OCI-LY7 (cell line): ENCODE measurements around the gene NCKAP5. TPM values are rescaled to one million over a fixed set of nuclear protein-coding genes. Genes with fewer than 3 reads are reported as not detected.

ENCODE experiments used
- BruUV-seq: library from RNA; stranded (reverse); fragments of 400-500 nt; replicated peaks from 2 replicates; lab custom pipeline; 2021; lab: Mats Ljungman, UMichigan
- CTCF ChIA-PET: fragments of 300-600 bp; sonication (Branson Sonifier 250); formaldehyde crosslinking; loops from one replicate; lab custom pipeline; 2022; ENCODE audit warnings: antibody characterized with exemption; ENCODE audit not compliant: unreplicated experiment; lab: Charles Lee
- POLR2A ChIA-PET: fragments of 300-600 bp; sonication (Branson Sonifier 250); formaldehyde crosslinking; loops from one replicate; lab custom pipeline; 2022; ENCODE audit warnings: antibody characterized with exemption; lab: Charles Lee
- DNase-seq: peaks from one replicate; pipeline ENCODE4 v3.0.0-alpha.2; 2015; ENCODE audit warnings: low spot score
- H2AFZ ChIP-seq: fragments of 200-600 bp; sonication (generic), shearing (Covaris generic); 2 replicates; pipeline ENCODE4 v1.6.1; 2014; ENCODE audit warnings: mild to moderate bottlenecking, antibody characterized with exemption, low read length, moderate library complexity
- H3K27ac ChIP-seq: fragments of 200-600 bp; sonication (generic); 2 replicates; pipeline ENCODE4 v1.5.1; 2014; ENCODE audit warnings: mixed run types, low read depth, mild to moderate bottlenecking, moderate library complexity, low read length, inconsistent platforms; ENCODE audit not compliant: poor library complexity, severe bottlenecking
- H3K36me3 ChIP-seq: fragments of 200-600 bp; sonication (generic); 2 replicates; pipeline ENCODE4 v1.6.1; 2014; ENCODE audit warnings: mild to moderate bottlenecking, antibody characterized with exemption, low read length, moderate library complexity, mixed read lengths; ENCODE audit not compliant: insufficient read depth
- H3K4me1 ChIP-seq: fragments of 200-600 bp; sonication (generic); 2 replicates; pipeline ENCODE4 v1.5.1; 2014; ENCODE audit warnings: mild to moderate bottlenecking, low read length; ENCODE audit not compliant: insufficient read depth, poor library complexity, severe bottlenecking
- H3K4me2 ChIP-seq: fragments of 200-600 bp; sonication (generic); 2 replicates; pipeline ENCODE4 v1.6.1; 2014; ENCODE audit warnings: mild to moderate bottlenecking, low read length
- H3K4me3 ChIP-seq: fragments of 200-600 bp; sonication (generic); 2 replicates; pipeline ENCODE4 v1.5.1; 2014; ENCODE audit warnings: mild to moderate bottlenecking, low read depth, low read length; ENCODE audit not compliant: poor library complexity, severe bottlenecking
- H3K79me2 ChIP-seq: fragments of 200-600 bp; sonication (generic); 2 replicates; pipeline ENCODE4 v1.6.1; 2016; ENCODE audit warnings: low read depth, mild to moderate bottlenecking, low read length, moderate library complexity, mixed read lengths; ENCODE audit not compliant: insufficient read depth
- H3K9me2 ChIP-seq: fragments of 200-600 bp; sonication (generic); 2 replicates; pipeline ENCODE4 v1.6.1; 2016; ENCODE audit warnings: mild to moderate bottlenecking, low read length, mixed read lengths; ENCODE audit not compliant: insufficient read depth
- H3K9me3 ChIP-seq: fragments of 200-600 bp; sonication (generic); 2 replicates; pipeline ENCODE4 v1.6.1; 2014; ENCODE audit warnings: mild to moderate bottlenecking, mixed run types, low read length, mixed read lengths
- H4K20me1 ChIP-seq: fragments of 200-600 bp; sonication (generic); 2 replicates; pipeline ENCODE4 v1.6.1; 2014; ENCODE audit warnings: mild to moderate bottlenecking, antibody characterized with exemption, low read length, moderate library complexity, mixed read lengths; ENCODE audit not compliant: insufficient read depth
- EZH2phosphoT487 ChIP-seq: fragments of 200-600 bp; sonication (generic); IDR thresholded peaks from 2 replicates; pipeline ENCODE4 v1.6.1; 2018; ENCODE audit warnings: low read depth, borderline replicate concordance, mild to moderate bottlenecking, mixed run types, antibody characterized with exemption, low read length, moderate library complexity, mixed read lengths
- intact Hi-C: fragments of 100-400 bp; cut with micrococcal nuclease; formaldehyde crosslinking; loops from one replicate; pipeline ENCODE4 v1.10.0; 2022; ENCODE audit not compliant: unreplicated experiment
- total RNA-seq, 2 experiments: library from RNA; depleted of rRNA in 1 of 2; stranded (reverse); fragments of >200 nt in 1 of 2; shearing (Covaris generic) in 1 of 2; gene quantifications; 2 replicates each; pipeline ENCODE4 v1.2.3, GENCODE V29; 2014 to 2022
- TF ChIP-seq, protein P1 (sequence below): fragments of 200-600 bp; sonication (generic); conservative IDR thresholded peaks from 2 replicates; pipeline ENCODE4 v1.5.1; 2014; ENCODE audit warnings: mild to moderate bottlenecking, antibody characterized with exemption, low read length, moderate library complexity, mixed read lengths

Gene NCKAP5
- total RNA-seq, 2 experiments from 2014 or later, result not detected

DNA sequence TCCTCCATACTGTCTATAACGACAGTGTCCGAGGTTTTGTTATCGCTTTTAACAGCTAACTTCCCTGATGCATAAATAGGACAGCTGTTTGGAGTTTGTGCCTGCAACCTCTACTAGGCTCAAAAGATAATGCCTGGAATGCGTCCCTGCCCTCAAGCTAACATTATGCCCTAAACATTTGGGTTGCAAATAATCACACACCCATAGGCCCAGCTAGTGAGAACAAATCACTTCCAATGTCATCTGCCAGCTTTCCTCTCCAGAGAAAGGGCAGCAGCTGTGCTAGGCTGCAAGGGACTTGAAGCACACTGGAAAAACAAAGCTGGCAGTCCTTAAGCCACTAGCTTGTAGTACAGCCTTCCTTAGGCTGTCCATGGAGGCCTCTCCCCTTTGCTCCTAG is 696.4 kb downstream of the NCKAP5 start:
- intact Hi-C loops, result no loop called here
- Histone ChIP-seq H2AFZ (no peak overlapping the region), H4K20me1 (no peaks in the 10 kb centered on the region), H3K27ac (no peak overlapping the region), H3K4me3 (no peak overlapping the region), H3K36me3 (no peaks in the 10 kb centered on the region), H3K9me2 (no peaks in the 10 kb centered on the region), H3K4me2 (no peak overlapping the region), H3K79me2 (no peaks in the 10 kb centered on the region), H3K4me1 (no peaks in the 10 kb centered on the region), H3K9me3 (no peaks in the 10 kb centered on the region)
- ChIA-PET POLR2A (interaction anchor here (1.5 kb wide), 1 partner anchor 9 kb away, joined by 3 read pairs; no protein-coding TSS in a partner anchor), CTCF (no interaction called here)
- no peak for DNase-seq
- TF ChIP-seq EZH2phosphoT487, result no peak
- TF ChIP-seq, protein P1, sequence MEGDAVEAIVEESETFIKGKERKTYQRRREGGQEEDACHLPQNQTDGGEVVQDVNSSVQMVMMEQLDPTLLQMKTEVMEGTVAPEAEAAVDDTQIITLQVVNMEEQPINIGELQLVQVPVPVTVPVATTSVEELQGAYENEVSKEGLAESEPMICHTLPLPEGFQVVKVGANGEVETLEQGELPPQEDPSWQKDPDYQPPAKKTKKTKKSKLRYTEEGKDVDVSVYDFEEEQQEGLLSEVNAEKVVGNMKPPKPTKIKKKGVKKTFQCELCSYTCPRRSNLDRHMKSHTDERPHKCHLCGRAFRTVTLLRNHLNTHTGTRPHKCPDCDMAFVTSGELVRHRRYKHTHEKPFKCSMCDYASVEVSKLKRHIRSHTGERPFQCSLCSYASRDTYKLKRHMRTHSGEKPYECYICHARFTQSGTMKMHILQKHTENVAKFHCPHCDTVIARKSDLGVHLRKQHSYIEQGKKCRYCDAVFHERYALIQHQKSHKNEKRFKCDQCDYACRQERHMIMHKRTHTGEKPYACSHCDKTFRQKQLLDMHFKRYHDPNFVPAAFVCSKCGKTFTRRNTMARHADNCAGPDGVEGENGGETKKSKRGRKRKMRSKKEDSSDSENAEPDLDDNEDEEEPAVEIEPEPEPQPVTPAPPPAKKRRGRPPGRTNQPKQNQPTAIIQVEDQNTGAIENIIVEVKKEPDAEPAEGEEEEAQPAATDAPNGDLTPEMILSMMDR, result no peak
- no TSS peak for BruUV-seq

DNA sequence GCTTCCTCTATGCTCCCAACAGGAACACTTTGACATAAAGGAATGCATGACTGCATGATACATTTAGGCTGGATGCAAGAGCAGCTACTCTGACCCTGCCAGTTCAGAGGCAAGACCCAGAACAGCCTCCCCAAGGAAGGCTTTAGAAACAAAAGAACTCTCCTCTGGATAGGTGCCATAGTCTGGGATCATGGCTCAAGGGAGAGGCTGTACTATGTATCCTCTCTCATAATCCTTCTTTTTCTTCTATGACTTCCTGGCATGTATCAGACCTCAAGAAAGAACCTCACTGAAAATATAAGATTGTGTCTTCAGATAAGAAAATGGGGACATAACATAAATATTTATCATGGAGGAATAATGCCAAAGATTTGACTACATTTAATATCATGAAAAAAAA is 704.3 kb downstream of the NCKAP5 start:
- TF ChIP-seq, protein P1, result no peak
- TF ChIP-seq EZH2phosphoT487, result no peak
- Histone ChIP-seq H3K79me2 (no peaks in the 10 kb centered on the region), H3K4me2 (no peak overlapping the region), H3K9me3 (no peaks in the 10 kb centered on the region), H3K9me2 (no peaks in the 10 kb centered on the region), H3K36me3 (no peaks in the 10 kb centered on the region), H3K27ac (no peak overlapping the region), H2AFZ (no peak overlapping the region), H3K4me3 (no peak overlapping the region), H3K4me1 (no peaks in the 10 kb centered on the region), H4K20me1 (no peaks in the 10 kb centered on the region)
- ChIA-PET CTCF (no interaction called here), POLR2A (no interaction called here)
- intact Hi-C loops, result no loop called here
- no TSS peak for BruUV-seq
- DNase-seq, result no peak

DNA sequence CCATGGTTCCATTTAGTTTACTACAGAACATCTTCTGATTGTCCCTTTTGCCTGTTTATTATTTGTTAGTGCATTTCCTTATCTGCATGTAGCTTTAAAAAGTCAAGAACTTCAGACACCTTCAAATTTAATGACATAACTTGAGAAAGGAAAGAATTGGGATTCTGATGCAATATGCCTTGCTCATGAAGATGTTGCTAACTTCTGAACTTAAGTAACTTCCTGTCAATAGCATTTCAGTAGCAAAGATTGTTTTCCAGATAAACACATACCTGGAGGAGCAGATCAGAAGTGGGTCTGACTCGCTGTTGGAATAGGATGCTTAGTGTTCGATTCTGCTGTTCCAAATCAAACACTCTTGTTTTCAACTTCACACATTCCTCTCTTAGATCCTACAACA is 708.0 kb downstream of the NCKAP5 start:
- TF ChIP-seq, protein P1, result no peak
- no peak for TF ChIP-seq EZH2phosphoT487
- CTCF ChIA-PET, result no interaction called here
- POLR2A ChIA-PET, result no interaction called here
- Histone ChIP-seq H3K4me2 (no peak overlapping the region), H3K4me3 (no peak overlapping the region), H3K79me2 (no peaks in the 10 kb centered on the region), H3K9me3 (no peaks in the 10 kb centered on the region), H2AFZ (no peak overlapping the region), H3K4me1 (no peaks in the 10 kb centered on the region), H3K27ac (no peak overlapping the region), H3K36me3 (no peaks in the 10 kb centered on the region), H3K9me2 (no peaks in the 10 kb centered on the region), H4K20me1 (no peaks in the 10 kb centered on the region)
- no TSS peak for BruUV-seq
- intact Hi-C loops, result no loop called here
- DNase-seq, result no peak
